OCI-LY1 (cell line): ENCODE results near the gene MOSPD2.

ENCODE experiments used
- CTCF ChIP-seq: fragments of 200-600 bp; sonication (generic), shearing (Covaris generic); IDR thresholded peaks from 2 replicates; pipeline ENCODE4 v1.5.1; 2017; ENCODE audit warnings: mild to moderate bottlenecking, antibody characterized with exemption, low read length, moderate library complexity, mixed read lengths
- EZH2 ChIP-seq: fragments of 200-600 bp; sonication (generic), shearing (Covaris generic); IDR thresholded peaks from 2 replicates; pipeline ENCODE4 v1.8.0; 2017; ENCODE audit warnings: borderline replicate concordance, mixed run types, mild to moderate bottlenecking, antibody characterized with exemption, low read length, moderate library complexity, mixed read lengths

- TF ChIP-seq CTCF = no peak
- TF ChIP-seq EZH2 = no peak
Measured at GRCh38 chrX:14943962-14944361, 70.7 kb downstream of the MOSPD2 start.
